Uterus (tissue), 2 donors: Measurements from ENCODE around the gene TRAF3IP3.

Experiments
- CTCF ChIP-seq, 4 experiments: fragments of 200-600 bp in 2 of 4; fragments of 450-650 bp in 2 of 4; sonication (generic) in 2 of 4; IDR thresholded peaks; one replicate each; pipeline ENCODE4 v1.5.1; 2016 to 2019; ENCODE audit warnings: antibody characterized with exemption in 4 of 4, mild to moderate bottlenecking in 2 of 4, moderate library complexity in 1 of 4
- POLR2A ChIP-seq, 2 donors: fragments of 450-650 bp; IDR thresholded peaks; one replicate each; pipeline ENCODE4 v1.6.1; 2016; ENCODE audit warnings: antibody characterized with exemption in 2 of 2, mild to moderate bottlenecking in 1 of 2, moderate library complexity in 1 of 2

GRCh38 chr1:209800984-209801834, 45.4 kb downstream of the TRAF3IP3 start:
- no peak for TF ChIP-seq CTCF (IDR thresholded peaks at IDR 0.05)
- TF ChIP-seq POLR2A (IDR thresholded peaks at IDR 0.05): no peak
